ENCODE data around the gene REX1BD.
"Not testable (repeated sequence)": the region's sequence is repeated elsewhere in the genome, so short reads cannot be mapped to it uniquely, and the experiment has no call there.

Gene REX1BD

DNA sequence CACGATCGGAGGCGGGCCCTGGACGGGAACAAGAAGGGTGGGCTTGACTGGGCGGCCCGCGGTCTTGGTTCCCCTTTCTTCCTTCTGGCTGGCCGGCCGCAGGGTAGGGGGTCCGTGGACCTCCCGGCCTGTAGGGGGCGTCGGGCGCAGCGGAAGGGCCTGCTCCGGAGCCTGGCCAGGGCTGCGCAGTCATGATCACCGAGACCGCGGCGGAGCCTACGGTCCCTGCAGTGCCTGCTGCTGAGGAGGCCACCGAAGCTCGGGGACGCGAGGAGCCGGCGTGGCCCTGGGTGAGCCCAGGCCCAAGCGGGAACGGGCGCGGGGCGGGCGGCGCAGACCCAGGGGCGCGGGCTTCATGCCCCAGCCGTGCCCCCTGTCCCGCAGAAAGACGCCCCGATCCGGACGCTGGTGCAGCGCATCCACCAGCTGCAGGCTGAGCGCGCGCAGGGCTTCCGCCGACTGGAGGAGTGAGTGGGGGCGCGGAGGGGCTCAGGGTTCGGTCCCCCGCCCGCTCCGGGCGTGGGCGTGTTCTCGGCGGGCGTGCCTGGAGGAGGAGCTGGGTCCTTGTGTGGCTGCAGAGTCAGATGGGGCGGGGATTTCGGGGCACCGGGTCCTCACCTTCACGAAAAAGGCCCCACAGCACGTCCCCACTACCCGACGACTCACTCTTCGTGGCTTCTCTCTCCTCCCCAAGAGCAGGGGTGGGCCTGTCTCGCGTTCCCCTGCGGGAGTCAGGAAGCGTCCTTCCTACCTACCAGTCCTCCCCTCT is at the start of gene REX1BD:
Gene REX1BD, plus strand, starts transcription at position 188 of the 769 bp plus-strand sequence. Its CDS starts 4 bp downstream, at position 192.
- peak; percentile 88 for DNase-seq (ENCODE audit: low spot score)

DNA sequence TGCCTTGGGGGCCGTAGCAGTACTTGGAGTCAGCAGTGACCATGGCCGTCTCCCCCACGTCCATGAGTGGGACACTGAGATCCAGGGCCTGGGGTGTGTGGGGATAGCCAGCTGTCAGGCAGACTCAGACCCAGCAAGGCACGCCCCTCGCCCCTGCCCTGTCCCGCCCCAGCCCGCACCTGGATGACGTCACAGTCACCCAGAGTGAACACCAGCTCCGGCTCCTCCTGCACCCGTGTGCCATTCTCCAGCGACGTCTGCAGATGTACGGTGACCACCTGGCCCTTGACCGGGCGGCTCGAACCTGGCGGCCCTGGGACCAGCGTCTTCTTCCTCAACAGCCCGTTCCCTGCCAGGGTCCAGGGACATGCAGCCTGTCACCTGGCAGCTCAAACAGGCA is 49.2 kb upstream of the REX1BD start:
- no peak for DNase-seq (ENCODE audit: low spot score)

DNA sequence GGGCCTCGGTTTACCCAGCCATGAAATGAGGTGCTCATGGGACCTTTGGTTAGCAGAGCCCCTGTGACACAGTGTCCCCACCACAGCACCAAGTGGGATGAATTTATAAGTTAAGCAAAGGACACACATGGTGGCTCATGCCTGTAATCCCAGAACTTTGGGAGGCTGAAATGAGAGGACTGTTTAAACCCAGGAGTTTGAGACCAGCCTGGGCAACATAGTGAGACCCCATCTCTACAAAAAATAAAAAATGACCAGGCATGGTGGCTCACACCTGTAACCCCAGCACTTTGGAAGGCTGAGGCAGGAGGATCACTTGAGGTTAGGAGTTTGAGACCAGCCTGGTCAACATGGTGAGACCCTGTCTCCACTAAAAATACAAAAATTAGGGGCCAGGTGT is 48.4 kb upstream of the REX1BD start:
- DNase-seq (ENCODE audit: low spot score), result not testable (repeated sequence)

- no peak for DNase-seq (ENCODE audit: low spot score)
Observed at GRCh38 chr19:18541258-18541991, 47.2 kb upstream of the REX1BD start.

DNA sequence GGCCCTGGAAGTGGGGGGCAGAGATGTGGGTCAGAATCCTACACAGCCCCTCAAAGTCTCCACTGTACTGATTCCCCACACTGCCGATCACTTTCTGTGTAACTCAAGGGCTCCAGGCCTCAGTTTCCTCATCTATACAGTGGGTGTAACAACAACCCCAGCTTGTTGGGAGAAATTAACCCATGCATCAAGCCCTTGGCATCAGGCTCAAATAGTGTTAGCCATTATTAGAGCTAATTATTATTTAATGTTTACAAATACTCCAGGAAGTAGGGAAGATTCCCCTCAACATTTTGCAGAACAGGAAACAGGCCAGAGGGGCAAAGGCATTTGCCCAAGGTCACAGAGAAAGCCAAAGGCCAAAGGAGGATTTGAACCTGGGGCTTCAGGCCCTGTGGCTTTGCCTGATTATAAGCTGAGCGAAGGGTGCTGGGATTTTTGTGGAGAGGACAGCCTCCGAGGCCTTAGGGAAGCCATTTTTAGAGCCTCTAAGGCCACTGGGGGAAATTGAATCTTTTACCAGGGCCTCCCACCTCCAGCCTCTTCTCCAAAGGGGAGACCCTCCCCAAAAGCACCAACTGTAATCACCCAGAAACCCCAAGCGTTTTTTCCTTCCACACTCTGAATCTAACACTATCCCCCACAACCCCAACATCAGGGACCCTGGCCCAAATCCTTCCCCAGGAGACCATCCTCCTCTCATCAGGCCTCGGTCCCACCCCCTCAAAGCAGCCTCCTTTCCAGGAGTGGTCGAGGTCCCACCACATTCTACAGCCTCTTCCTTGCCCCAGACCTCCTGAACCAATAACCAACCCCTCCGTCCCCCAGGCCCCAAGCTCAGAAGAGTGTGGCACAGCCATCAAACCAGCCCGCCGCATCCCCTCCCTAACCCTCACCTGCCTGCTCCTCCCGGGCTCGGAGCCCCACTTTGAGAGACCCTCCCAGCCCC is 46.3 kb upstream of the REX1BD start:
- DNase-seq (ENCODE audit: low spot score), result no peak

DNA sequence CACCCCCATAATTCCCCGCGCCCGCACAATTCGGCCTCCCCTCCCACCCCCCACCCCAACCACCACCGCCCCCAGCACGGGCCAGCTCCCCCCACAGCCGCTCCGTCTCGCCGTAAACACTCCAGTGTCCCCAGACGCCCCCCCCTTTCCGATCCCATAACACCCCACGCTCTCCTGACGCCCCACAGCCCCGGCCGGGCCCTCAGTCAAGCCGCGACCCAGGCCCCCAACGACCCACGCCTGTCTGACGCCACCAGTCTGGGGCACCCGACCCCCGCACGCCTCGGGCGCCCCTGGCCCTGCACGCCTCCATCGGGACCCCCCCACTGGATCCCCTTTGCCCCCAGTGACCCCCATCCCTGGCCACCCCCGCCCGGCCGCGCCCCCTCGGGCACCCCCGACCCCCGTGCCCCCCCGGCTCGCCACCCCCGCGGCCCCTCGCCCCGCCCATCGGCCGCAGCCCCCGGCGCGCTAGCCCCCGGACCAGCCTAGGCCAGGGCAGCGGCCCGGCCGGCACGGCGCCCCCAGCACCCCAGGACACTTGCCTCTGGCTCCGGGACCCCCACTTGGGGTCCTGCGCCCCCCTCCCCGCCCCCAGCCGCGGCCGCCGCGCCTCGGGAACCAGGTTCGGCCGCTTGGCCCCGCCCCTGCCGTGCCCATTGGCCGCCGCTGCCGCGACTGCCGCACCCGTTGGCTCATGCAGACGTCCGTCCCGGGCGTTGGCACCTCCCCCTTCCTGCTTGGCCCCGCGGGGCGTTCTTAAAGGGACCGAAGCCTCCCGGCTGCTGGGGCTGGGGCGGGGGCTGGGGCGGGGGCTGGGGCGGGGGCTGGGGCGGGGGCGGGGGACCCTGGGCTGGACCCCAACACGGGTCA is 45.4 kb upstream of the REX1BD start, which contains the start of gene FKBP8:
Gene FKBP8, minus strand, starts transcription at position 633 of the 873 bp plus-strand sequence. CDS start 1,603 bp downstream, outside the sequence.
- peak; percentile 95 for DNase-seq (ENCODE audit: low spot score)

DNA sequence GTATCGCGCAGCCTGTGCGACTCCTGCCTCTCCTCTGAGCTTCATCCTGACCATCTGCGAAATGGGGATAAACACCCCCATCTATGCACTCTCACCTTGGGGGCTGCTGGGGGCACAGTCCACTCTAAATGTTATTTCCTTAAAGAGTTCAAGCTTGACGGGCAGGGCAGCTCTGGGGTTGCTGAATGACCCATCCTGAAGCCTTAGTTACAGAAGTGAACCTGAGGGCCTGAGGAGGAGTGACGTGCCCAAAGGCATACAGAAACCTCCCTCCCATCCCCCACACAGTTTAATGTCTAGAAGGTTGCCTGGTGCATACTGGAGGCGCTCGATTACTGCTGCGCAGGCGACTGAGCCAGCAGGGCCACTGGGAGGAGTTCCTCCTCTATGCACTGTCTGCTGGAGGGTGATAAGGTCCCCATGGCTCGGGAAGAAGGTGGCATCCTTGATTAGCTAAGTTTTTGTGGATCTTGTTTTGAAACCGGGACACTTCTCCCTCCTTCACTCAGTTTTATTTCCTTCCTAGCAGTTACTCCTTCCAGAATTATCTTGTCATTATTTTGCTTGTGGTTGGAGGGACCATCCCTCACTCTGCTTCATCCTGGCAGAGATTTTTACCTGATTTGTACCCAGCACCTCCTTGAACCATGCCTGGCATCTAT is 44.7 kb upstream of the REX1BD start:
- DNase-seq (ENCODE audit: low spot score), result peak; percentile 90

- DNase-seq (ENCODE audit: low spot score), result no peak
Observed at GRCh38 chr19:18551631-18552030, 37.0 kb upstream of the REX1BD start.

DNA sequence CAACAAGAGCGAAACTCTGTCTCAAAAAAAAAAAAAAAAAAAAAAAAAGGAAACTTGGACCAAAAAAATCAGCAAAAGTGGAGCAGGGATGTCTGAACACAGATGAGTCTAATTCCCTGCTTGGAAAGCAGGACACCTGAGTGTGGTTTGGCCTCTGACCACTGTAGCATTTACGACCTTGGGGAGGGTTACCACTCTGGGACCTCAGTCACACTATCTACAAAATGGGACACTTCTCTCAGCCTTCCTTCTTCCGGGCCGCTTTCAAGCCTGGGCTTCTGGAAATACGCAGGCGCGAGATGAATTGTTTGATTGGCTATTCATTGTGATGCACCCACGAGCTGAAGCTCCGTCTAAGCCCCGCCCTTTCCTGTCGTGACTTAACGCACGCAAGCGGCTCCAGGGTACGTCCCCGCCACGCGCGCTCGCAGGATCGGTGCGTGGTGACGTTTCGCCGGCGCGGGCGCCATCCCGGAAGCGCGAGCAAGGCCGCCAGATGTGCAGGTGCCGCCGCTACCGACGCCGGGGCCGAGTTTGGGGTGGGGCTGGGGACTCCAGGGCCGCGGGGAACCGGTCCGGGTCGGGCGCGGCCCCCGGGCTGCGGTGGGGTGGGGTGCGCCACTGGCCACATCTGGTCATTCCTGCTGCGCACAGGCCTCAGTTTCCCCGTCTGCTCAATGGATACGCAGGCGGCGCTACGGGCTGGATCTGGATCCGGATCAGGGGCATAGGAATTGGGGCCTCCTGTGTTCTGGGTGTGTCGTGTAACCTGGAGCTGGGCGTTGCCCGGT is 31.0 kb upstream of the REX1BD start, which contains the start of gene KXD1:
Gene KXD1, plus strand, starts transcription at position 460 of the 791 bp plus-strand sequence. CDS start 4,187 bp downstream, outside the sequence.
- DNase-seq (ENCODE audit: low spot score), result peak; percentile 99

DNA sequence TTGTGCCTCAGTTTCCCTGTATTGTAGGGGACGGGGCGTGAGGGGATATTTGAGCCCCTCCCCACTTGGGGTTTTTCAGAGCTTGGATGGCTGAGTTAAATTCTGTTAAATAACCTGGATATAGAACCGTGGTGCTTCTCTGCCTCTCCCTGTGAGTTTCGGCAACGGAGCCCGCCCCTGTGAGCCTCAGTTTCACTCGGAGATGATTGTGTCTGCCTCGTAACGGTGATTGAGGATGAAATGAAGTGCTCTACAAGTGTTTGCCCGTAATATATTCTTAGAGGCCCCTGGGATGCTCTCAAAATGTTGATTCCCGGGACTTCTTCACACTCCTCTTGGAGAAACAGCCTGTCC is 30.4 kb upstream of the REX1BD start:
- DNase-seq (ENCODE audit: low spot score), result no peak

DNA sequence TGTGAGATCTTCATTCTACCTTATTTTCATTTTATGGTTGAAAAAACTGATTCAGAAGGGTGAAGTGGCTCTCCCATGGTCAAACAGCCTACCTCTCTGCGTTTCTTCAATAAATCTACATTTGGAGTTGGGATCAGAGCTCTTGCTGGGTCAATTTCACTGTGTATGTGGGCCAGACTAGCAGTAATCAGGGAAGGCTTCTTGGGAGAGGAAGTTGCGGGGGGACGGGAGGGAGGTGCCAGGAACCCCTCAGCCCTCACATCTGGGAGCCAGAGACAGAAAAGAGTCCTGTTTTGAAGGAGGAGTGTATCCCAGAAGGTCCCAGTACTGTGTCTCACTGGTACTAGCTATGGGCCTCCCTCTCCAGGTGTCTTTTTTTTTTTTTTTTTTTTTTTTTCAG is 30.0 kb upstream of the REX1BD start:
- no peak for DNase-seq (ENCODE audit: low spot score)

DNA sequence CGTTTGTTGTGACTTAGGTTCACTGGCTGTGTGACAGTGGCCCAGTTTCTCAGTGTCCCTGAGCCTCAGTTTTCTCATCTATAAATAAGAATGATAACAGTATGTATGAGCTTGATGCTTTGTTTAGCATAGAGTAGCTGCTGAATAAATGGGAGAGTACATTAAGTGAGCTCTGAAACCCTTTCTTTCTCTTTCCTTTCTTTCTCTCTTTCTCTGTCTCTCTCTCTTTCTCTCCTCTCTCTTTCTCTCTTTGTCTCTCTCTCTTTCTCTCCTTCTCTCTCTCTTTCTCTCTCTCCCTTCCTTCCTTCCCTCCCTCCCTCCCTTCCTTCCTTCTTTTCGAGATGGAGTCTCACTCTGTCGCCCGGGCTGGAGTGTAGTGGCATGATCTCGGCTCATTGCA is 28.9 kb upstream of the REX1BD start:
- no peak for DNase-seq (ENCODE audit: low spot score)

DNA sequence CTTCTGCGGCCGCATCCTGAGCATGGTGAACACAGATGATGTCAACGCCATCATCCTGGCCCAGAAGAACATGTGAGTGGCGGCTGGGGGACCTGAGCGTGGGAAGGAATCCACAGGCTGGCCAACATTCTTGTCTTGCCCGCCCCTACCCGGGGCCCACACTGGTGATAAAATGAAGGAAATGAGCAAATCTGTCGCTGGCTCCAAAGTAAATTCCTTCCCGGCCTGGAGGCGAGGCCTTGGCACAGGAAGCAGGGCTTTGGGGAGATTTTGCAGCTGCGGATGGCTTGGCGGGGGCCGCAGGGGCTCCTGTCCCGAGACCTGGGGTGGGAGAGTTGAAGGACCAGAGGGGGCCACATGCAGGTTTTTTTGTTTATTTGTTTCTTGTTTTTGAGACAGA is 26.5 kb upstream of the REX1BD start:
- no peak for DNase-seq (ENCODE audit: low spot score)

DNA sequence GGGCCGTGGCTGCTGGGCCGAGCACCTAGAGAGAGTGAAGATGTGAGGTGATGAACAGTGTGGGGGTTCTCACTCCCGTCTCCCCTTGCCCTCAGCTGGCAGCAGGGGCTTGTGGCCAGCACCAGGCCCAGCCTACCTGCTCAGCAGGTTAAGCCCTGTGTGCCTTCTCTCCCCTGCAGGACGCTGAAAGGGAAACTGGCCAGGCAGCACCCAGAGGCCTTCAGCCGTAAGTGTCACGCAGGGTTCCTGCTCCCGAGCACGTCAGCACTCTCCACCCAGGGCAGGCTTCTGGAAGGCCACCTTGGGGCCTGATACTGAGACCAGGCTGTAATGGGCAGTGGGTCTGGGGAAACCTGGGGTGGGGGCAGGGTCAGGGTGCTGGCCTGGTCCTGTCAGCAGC is 21.6 kb upstream of the REX1BD start:
- DNase-seq (ENCODE audit: low spot score), result no peak

- no peak for DNase-seq (ENCODE audit: low spot score)
Observed at GRCh38 chr19:18568367-18568766, 20.2 kb upstream of the REX1BD start.

DNA sequence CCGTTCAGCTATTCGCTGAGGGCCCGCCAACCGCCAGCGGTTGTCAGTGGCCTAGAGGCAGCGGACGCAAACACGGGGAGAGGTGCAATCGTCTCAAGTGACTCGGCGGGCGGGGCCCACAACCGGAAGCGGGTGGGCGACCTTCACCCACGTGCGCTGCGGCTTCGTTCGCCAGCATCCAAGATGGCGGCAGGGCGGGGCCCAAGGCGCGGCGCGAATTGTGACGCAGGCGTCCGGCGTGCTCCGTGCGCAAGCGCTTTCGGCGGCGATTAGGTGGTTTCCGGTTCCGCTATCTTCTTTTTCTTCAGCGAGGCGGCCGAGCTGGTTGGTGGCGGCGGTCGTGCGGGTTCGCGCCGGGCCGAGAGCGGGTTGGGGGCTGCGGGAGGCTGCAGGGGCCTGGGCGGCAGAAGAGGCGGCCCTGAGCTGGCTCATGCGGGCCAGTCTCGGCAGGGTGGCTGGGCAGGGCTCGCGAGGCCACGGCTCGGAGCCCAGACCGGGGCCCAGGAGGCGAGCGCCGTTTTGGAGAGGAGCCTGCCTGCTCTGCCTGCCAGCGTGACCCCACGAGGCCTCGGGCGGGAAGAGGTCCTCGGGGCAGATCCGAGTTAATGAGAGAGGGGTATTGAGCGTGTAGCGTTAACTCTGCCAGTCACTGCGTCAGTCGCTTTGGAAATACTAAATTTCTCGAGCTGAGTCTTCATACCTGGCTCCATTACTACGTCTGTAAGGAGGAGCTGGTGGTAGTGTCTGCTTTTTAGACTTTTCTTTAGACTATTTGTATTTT is 16.8 kb upstream of the REX1BD start, which contains the start of gene UBA52:
Gene UBA52, plus strand, starts transcription at position 294 of the 781 bp plus-strand sequence. CDS start 1,444 bp downstream, outside the sequence.
- peak; percentile 99 for DNase-seq (ENCODE audit: low spot score)

DNA sequence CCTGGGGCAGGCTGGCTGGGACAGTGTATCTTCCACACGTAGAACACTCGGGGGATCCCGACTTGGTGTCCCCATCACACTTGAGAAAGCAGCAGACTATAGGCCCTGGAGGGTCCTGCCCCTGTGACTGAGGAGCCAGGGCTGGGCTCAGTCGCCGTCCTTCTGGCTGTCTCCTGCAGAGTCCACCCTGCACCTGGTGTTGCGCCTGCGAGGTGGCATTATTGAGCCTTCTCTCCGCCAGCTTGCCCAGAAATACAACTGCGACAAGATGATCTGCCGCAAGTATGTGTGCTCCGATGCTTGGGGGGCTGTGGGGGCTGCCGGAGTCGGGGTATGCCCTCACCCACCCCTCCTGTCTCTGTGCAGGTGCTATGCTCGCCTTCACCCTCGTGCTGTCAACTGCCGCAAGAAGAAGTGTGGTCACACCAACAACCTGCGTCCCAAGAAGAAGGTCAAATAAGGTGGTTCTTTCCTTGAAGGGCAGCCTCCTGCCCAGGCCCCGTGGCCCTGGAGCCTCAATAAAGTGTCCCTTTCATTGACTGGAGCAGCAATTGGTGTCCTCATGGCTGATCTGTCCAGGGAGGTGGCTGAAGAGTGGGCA is 13.8 kb upstream of the REX1BD start:
- DNase-seq (ENCODE audit: low spot score), result no peak

DNA sequence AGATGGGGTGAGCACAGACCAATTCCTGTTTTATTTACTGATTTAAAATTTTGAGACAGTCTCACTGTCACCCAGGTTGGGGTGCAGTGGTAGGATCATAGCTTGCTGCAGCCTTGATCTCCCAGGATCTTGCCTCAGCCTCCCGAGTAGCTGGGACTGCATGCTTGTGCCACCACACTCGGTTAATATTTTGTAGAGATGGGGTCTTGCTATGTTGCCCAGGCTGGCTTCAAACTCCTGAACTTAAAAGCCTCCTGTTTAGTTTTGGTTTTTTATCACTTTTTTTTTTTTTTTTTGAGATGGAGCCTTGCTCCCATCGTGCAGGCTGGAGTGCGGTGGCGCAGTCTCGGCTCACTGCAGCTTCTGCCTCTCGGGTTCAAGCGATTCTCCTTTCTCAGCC is 12.2 kb upstream of the REX1BD start:
- no peak for DNase-seq (ENCODE audit: low spot score)

All from activated CD4-positive, alpha-beta T cell treated with anti-CD3 and anti-CD28 coated beads, Interleukin-2, Interleukin-4, amounts not matched to agents 100 ng/mL and 50 ng/mL, durations not matched to agents 16 hours and 8 hours (primary cell).